ENCODE data around the gene PCDHGA6.

Gene PCDHGA6

GRCh38 chr5:141422742-141423291 lies 49.1 kb downstream of the PCDHGA6 start:
- no peak for DNase-seq

DNA sequence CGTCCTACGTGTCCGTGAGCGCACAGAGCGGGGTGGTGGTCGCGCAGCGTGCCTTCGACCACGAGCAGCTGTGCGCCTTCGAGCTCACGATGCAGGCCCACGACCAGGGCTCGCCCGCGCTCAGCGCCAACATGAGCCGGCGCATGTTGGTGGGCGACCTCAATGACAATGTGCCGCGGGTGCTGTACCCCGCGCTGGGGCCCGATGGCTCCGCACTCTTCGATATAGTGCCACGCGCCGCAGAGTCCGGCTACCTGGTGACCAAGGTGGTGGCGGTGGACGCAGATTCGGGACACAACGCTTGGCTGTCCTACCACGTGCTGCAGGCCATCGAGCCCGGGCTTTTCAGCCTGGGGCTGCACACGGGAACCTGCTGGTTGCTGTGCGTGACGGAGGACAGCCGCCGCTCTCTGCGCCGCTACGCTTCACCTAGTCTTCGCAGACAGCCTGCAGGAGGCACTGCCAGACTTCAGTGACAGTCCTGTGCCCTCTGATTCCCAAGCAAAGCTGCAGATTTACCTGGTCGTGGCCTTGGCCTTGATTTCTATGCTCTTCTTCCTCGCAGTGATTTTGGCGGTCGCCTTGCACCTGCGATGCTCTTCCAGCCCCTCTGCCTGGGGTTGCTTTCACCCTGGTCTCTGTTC lies 54.2 kb downstream of the PCDHGA6 start:
- DNase-seq: no peak
